ENCODE measurements around the gene CFAP97D2. TPM values are rescaled to one million over a fixed set of nuclear protein-coding genes. Genes with fewer than 3 reads are reported as not detected.
"Not testable (repeated sequence)": the region's sequence is repeated elsewhere in the genome, so short reads cannot be mapped to it uniquely, and the experiment has no call there.

CFAP97D2 gene
- total and polyA plus RNA-seq, 10 donors: 0.05 TPM; not detected in 9

GRCh38 chr13:114147803-114148520, 31.1 kb upstream of the CFAP97D2 start:
- TF ChIP-seq POLR2A (IDR thresholded peaks at IDR 0.05) (no peak), CTCF (IDR thresholded peaks at IDR 0.05 in 8 of 11, conservative IDR thresholded peaks at IDR 0.05 in 3 of 11) (no peak), POLR2AphosphoS5 (IDR thresholded peaks at IDR 0.05) (no peak)
- Histone ChIP-seq H3K27ac (peak overlapping the region; percentile 10 to 88 (median 64)), H3K4me1 (peaks cover 7 to 92% (median 51%) of the 10 kb centered on the region in 6 donors), H3K27me3 (replicated peaks in 1 of 7) (no peaks in the 10 kb centered on the region), H3K9me3 (no peaks in the 10 kb centered on the region), H3K4me3 (peak overlapping the region in 1 of 8 donors; percentile 21), H3K36me3 (no peaks in the 10 kb centered on the region)
- intact Hi-C loops (cut with DNase I; ENCODE audit: low total_unique reads): no loop called here
- DNase-seq: no peak
- 54 to 76% (median 75%) methylated on average over 11 to 22 of the region's 22 CpGs for WGBS, 5 donors

GRCh38 chr13:114148521-114148855, 30.6 kb upstream of the CFAP97D2 start:
- Histone ChIP-seq H3K4me3 (peak overlapping the region in 1 of 8 donors; percentile 21), H3K36me3 (no peaks in the 10 kb centered on the region), H3K27ac (peak overlapping the region; percentile 10 to 88 (median 64)), H3K9me3 (no peaks in the 10 kb centered on the region), H3K27me3 (replicated peaks in 1 of 7) (no peaks in the 10 kb centered on the region), H3K4me1 (peaks cover 2 to 86% (median 46%) of the 10 kb centered on the region in 6 donors)
- 6 to 33% (median 21%) methylated on average over 8 of the region's 8 CpGs for WGBS, 5 donors
- no peak for DNase-seq
- no peak for TF ChIP-seq POLR2A (IDR thresholded peaks at IDR 0.05)
- peak in 2 of 3 donors; percentile 59 to 83 for TF ChIP-seq POLR2AphosphoS5 (IDR thresholded peaks at IDR 0.05)
- intact Hi-C loops (cut with DNase I; ENCODE audit: low total_unique reads): no loop called here

GRCh38 chr13:114148886-114149285, 30.2 kb upstream of the CFAP97D2 start:
- intact Hi-C loops (cut with DNase I; ENCODE audit: low total_unique reads); H3K9me3 ChIP-seq; H3K27me3 ChIP-seq (replicated peaks in 1 of 7); H3K36me3 ChIP-seq; H3K4me3 ChIP-seq; DNase-seq: not testable (repeated sequence)
- Histone ChIP-seq H3K4me1 (peaks cover 0 to 84% (median 42%) of the 10 kb centered on the region in 6 donors), H3K27ac (peak overlapping the region in 5 of 8 donors; percentile 38 to 88 (median 72))
- WGBS, 5 donors: 82 to 91% (median 90%) methylated on average over 16 to 19 of the region's 19 CpGs

GRCh38 chr13:114149774-114150740, 29.0 kb upstream of the CFAP97D2 start:
- H3K36me3 ChIP-seq: no peaks in the 10 kb centered on the region
- intact Hi-C loops (cut with DNase I; ENCODE audit: low total_unique reads): no loop called here
- H3K27ac ChIP-seq: peak overlapping the region in 3 of 8 donors; percentile 72 to 88 (median 78)
- no peaks in the 10 kb centered on the region for H3K27me3 ChIP-seq (replicated peaks in 1 of 7)
- WGBS, 5 donors: 85 to 94% (median 89%) methylated on average over 8 to 12 of the region's 12 CpGs
- TF ChIP-seq POLR2A (IDR thresholded peaks at IDR 0.05) (no peak), CTCF (IDR thresholded peaks at IDR 0.05 in 8 of 11, conservative IDR thresholded peaks at IDR 0.05 in 3 of 11) (no peak), POLR2AphosphoS5 (IDR thresholded peaks at IDR 0.05) (no peak)
- H3K4me1 ChIP-seq: peaks cover 0 to 80% (median 33%) of the 10 kb centered on the region in 6 donors
- DNase-seq: no peak
- no peak overlapping the region for H3K4me3 ChIP-seq
- no peaks in the 10 kb centered on the region for H3K9me3 ChIP-seq
